NCI-H1436 treated with DMSO at 0.1 percent for 48 hours (cell line): Measurements from ENCODE around the gene PORCN.
A peak's percentile ranks its signal among the peaks of the same experiment; 100 is the strongest.

ENCODE experiments used
- DNase-seq: peaks from one replicate; lab custom pipeline; 2025; lab: John Stamatoyannopoulos, UW

PORCN gene

DNA sequence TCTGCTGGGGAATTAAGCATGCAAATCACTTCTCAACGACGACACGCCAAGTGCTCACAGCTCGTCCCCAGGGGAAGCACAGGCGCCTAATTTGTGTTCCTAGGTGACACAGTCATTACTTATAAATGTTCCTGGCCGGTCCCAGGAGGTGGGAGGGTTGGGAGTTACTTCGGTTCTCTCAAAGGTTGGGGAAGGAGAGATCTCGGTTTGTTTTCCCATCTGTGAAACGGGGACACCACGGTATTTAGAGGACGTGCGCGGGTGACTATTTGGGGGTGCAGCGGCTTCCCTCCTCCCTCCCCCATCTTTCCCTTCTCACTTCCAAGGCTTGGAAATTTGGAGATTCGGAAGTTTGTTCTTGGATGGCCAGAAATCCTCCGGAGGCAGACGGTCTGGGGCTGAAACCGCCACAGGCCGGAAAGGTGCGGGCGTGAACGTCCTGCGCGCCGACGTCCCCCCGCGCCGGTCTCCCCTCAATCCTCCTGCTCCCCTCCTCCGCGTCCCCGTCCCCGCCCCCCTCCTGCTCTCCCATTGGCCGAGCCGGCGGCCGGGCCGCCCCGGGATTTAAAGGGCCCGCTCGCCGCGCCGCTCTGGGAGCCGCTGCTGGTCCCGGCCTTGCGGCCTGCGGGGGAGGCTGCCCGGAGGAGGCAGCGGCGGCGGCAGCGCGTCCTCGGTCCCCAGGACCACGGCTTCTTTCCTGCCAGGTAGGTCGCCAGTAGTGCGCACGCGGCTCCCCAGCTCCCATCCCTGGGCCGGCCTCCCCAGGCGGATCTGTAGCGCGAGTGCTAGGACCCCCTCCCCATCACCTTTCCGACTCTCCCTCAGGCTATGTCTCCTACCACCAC is at the start of gene PORCN:
Gene PORCN, plus strand, starts transcription at position 593 of the 845 bp plus-strand sequence. CDS start 829 bp downstream, outside the sequence.
- peak; percentile 52 for DNase-seq

DNA sequence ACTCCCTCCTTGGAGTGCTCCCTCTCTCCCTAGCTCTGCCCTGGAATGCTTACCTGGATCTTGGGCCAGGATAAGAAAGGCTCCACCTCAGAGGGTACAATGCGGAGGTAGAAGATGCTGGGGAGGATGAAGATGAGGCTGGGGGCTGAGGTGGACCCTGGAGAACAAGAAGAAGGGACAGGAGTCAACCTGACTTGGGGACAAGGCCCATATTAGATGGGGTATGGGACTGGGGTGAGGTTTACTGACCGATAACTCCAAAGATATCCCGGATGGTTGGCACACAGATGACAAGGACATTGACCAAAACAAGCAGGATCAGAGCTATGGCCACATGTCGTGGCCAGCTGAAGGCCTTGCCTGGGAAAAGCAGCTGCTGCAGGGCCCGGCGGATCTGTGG is 49.3 kb upstream of the PORCN start:
- no peak for DNase-seq

DNA sequence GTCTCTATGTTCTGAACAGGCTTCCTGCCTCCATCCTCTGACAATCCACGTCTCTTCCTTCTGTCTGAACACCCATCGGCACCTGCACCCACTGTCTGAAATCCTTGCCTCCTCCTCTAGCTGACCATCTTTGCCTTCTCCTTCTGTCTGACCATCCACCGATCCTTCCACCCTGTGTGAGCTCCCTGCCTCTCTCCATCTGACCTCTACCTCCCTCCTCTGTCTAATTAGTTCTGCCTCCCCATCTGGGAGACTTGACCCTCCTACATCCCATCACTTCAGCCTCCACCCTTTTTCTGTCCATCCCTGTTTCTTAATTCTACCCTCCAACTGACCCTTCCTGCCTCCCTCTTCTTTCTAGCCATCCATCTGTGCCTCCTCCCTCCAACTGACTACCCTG is 48.8 kb upstream of the PORCN start:
- no peak for DNase-seq

DNA sequence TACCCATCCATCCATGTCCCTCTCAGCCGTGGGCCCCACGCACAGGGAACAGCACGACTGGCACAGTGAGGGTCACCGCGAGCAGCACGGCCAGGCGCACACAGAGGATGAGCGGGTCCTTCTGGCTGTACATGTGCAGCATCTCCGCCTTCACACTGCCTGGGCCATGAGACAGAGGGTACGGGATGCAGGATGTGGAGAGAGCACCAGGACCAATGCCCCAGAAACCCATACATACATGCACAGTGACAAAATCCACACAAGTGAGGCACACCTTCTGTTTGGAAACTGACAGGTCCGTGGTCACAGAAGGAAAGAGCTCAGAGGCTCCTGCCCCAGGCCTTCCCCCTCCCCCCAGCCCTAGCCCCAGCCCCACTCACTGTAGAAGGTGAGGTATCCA is 48.2 kb upstream of the PORCN start:
- no peak for DNase-seq

GRCh38 chrX:48461830-48462229 is 47.0 kb upstream of the PORCN start:
- no peak for DNase-seq

DNA sequence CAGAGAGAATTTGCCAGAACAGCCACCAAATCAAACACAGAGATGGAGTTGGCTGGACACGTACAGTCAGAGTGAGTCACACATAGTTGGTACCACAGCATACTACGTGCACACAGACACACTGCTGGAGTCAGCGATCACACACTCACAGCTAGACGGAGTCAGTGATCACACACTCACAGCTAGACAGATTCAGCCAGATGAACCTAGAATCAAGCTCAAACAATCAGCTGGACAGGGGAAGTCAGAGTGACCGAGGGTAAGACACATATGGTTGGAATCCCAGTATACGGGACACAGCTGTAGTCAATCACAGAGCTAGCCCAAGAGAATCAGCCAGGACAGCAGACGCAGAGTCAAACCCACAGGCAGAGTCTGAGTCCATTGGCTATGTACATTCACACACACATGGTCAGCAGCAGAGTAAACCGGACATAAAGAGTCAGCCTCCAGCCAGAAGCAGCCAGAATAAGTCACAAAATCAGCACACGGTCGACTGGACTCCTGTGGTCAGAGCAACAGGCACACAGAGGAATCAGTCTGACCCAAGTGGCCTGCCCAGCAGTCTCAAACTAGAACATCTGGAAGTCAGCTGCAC is 43.4 kb upstream of the PORCN start:
- DNase-seq, result no peak

DNA sequence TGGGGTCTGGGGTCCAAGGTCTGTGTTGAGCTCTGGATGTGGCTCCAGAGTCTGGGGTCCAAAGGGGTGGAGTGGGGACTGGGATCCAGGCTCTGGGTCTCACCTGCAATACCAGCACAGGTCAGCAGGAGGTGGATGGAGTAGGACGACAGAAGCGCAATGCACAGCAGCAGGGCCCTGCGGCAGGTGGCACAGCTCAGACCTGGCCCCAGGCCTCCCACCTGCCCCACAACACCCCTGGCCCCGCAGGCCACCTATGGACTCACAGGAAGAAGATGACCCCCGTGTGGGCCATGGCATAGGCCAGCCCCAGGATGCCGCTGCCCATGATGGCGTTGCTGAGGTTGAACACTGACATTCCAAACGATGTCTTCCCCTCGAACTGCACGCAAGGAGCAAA is 42.1 kb upstream of the PORCN start:
- no peak for DNase-seq

GRCh38 chrX:48467281-48467761 is 41.5 kb upstream of the PORCN start:
- no peak for DNase-seq

DNA sequence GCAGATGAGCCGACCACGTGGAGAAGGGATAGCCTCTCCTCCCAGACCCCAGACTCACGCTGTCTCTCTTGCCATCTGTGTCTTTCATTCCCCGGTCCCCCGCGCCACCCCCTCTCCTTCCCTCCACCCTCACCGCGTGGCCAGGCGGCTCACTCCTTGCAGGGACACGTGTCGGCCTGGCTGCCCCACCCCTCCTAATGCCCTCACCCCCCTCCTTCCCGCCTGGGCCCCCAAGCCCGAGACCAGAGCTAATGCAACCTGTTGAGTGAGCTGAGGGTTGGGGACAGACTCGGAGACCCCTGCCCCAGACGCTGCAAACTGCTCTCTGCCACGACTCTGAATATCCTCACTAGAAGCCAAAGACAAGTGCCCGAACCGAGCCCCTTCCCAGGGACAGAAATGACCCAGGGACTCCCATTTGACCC is 40.5 kb upstream of the PORCN start:
- DNase-seq, result no peak

- no peak for DNase-seq
Observed at GRCh38 chrX:48468693-48469691, 39.8 kb upstream of the PORCN start.

DNA sequence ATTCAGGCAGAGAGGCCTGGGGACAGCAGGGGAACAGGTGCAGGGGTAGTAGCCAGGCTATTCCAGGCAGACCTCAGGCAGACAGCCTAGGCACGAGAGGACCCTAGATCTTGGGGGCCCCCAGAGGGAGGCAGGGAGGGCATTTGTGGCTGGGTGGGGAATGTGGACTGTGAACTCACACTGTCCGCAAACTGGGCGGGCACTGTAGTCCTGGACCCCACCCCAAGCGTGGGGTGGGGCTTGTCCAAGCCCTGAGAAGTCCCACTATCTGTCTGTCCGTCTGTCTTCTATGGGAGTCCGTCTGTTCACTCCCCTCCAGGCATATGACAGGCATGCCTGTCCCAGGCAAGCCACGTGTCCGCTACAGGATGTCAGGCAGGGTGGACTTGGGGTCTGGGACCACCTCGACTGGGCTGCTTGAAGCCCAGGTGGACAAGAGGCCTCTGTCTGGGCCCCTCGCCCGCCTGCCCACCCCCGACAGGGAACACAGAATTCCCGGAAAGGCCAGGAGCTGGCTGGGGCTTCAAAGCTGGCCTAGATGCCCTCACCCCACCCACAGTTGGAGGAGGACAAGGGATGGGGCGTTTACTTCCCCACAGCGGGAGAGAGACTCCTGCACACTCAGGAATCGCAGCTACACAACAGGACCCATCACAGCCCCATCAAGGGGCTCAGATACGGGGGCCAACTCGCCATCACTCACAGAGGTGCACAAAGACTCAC is 38.5 kb upstream of the PORCN start, which contains the start of gene SLC38A5:
Gene SLC38A5, minus strand, starts transcription at position 151 of the 723 bp plus-strand sequence. CDS start 2,336 bp downstream, outside the sequence.
- DNase-seq, result no peak

- DNase-seq, result no peak
Observed at GRCh38 chrX:48470833-48471118, 38.0 kb upstream of the PORCN start.

DNA sequence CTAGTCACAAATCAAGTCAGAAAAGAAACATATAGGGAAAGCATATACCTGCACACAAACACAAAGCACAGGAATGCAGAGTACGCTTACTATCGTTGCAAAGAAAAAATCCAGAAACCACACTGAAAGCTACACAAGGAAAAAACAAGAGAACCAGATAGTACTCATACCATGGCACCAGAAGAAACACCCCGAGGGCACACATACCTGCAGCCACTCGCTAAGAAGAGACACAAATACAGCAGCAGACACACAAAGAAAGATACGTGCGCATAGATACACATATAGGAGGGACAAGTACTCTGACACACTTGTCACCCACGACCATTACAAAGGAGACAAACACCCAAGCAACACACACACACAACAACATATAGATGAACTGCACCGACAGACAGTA is 37.3 kb upstream of the PORCN start:
- no peak for DNase-seq

- DNase-seq, result no peak
Observed at GRCh38 chrX:48472225-48472624, 36.6 kb upstream of the PORCN start.

DNA sequence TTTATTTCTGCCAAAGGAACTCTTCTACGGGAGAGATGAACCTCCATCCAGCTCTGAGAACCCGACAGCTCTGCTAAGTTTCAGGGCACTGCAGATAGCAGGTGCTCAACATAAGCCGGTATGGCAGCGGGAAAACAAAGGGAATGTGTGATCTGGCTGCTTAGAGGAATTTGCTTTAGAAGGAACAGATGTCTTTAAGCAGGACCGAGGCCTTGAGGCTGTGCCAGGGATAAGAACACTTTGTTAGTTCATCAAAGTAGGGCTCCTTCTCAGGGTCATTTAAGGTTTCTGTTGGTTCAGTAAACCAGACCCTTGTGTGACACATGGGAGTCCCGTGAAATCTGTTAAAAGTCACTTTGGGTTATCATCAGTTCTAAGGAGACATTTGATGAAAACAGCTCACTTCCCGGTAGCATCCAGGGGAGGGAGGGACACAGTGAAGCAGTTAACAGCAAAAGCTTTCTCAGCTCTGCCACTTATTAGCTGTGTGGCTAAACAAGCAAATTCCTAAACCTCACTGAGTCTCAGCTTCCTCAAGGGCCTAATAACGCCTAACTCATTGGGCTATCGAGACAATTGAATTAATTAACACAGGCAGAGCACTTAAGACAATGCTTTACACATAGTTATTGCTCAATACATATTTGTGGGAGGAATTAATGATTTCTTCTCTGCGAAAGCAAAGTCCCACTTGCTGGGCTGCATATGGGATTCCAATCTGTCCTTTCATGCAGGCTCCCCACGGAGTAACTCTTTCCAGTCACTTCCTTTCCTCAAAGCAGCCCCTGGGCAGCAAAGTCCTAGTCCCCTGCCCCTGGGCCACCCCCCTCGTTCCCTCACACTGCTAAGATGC is 35.7 kb upstream of the PORCN start:
- DNase-seq, result no peak

DNA sequence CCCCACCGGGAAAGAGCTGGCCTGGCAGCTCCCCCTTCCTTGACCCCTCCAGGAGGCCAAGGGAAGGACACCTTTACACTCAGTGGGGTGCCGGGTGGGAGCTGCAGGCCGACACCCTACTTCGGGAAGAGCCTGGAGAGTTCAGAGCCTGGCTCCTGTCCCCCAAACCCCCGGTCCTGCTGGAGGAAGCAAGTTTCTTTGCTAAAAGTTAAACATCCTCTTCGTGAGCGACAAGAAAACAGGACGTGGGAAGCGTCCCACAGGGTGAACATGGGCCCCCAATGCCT is 35.1 kb upstream of the PORCN start:
- no peak for DNase-seq

GRCh38 chrX:48474127-48474526 is 34.7 kb upstream of the PORCN start:
- no peak for DNase-seq

- DNase-seq, result no peak
Observed at GRCh38 chrX:48474581-48474980, 34.2 kb upstream of the PORCN start.

- no peak for DNase-seq
Observed at GRCh38 chrX:48475296-48475695, 33.5 kb upstream of the PORCN start.

DNA sequence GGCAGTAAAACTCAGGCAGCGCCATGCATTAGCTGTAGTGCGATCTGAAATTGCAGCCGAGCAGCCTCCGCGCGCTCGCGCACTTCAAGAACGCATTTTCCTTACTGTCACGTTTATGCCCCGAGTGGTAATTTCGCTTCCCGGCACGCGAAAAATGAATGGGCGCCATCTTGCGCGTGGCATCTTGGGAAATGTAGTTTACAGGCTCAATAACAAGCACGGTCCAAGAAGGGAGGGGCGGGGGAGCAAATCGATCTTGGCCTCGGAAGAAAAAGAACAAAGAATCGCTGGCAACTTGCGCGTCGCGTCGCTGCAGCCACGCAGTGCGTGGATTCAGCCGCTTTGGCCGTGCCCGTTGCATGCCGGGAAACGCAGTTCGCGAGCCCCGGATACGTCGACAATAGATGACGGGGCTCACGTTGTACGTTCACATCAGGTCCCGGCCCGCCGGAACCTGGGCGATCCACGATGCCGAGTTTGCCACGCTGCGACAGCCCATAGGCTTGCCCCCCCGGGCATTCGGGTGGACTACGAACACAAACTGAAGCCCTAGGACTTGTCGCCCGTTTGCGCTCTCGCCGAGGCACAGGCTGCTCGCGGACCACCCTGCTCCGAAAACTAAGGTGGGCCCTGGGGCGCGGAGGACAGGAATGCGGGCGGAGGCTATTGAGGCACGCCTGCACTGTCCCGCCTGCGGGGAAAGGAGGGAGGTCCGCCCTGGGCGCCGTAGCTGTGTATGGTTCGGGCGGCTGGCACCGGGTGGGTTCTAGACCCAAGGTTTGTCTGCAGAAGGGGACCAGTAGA is 32.8 kb upstream of the PORCN start, which contains the start of gene FTSJ1:
Gene FTSJ1, plus strand, starts transcription at position 426 of the 804 bp plus-strand sequence. CDS start 1,849 bp downstream, outside the sequence.
- DNase-seq, result no peak
